ENCODE results near the gene HPSE2.

DNA sequence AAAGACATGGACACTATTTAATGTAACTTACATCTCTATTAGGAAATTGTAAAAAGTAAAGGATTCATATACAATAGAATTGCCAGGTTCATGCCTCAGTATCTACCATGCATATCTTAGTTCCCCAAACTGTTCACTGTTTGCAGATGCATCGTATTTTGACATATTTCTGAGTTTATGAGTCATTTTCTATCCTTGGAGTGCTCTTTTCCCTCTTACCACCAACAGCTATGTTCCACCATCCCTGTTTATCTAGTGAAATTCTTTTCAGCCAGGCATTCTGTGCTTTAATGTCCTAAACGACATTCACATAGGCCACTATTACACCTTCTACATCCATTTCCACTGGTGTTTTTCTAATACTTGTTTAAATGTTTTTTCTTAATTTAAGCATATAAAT, 649.6 kb downstream of the HPSE2 start:
- TF ChIP-seq, protein P1, sequence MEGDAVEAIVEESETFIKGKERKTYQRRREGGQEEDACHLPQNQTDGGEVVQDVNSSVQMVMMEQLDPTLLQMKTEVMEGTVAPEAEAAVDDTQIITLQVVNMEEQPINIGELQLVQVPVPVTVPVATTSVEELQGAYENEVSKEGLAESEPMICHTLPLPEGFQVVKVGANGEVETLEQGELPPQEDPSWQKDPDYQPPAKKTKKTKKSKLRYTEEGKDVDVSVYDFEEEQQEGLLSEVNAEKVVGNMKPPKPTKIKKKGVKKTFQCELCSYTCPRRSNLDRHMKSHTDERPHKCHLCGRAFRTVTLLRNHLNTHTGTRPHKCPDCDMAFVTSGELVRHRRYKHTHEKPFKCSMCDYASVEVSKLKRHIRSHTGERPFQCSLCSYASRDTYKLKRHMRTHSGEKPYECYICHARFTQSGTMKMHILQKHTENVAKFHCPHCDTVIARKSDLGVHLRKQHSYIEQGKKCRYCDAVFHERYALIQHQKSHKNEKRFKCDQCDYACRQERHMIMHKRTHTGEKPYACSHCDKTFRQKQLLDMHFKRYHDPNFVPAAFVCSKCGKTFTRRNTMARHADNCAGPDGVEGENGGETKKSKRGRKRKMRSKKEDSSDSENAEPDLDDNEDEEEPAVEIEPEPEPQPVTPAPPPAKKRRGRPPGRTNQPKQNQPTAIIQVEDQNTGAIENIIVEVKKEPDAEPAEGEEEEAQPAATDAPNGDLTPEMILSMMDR (IDR thresholded peaks at IDR 0.05), result no peak
- no peak for TF ChIP-seq POLR2A (IDR thresholded peaks at IDR 0.05)

Data from sigmoid colon (tissue), 3 donors.